ENCODE results near the gene DSG4.
A peak's percentile ranks its signal among the peaks of the same experiment; 100 is the strongest.
"Not testable (repeated sequence)": the region's sequence is repeated elsewhere in the genome, so short reads cannot be mapped to it uniquely, and the experiment has no call there.

The DSG4 gene

GRCh38 chr18:31376477-31376876 is at the start of gene DSG4:
DSG4 (plus strand) TSS chr18:31376777; CDS start chr18:31376912, 135 bp downstream.
- Histone ChIP-seq H3K27ac (ENCODE audit: low read depth, low read length) (no peak within 1 kb of the TSS), H3K27me3 (ENCODE audit: control insufficient read depth, insufficient read depth, low read length) (no peaks in the 10 kb centered on the region), H3K9ac (ENCODE audit: low read length) (no peak within 1 kb of the TSS), H3K9me3 (ENCODE audit: control insufficient read depth, insufficient read depth, low read depth, low read length) (no peaks in the 10 kb centered on the region), H3K4me1 (ENCODE audit: control insufficient read depth, insufficient read depth, low read length) (no peaks in the 10 kb centered on the region), H3K4me3 (ENCODE audit: low read depth, low read length) (no peak within 1 kb of the TSS), H3K36me3 (ENCODE audit: control insufficient read depth, insufficient read depth, low read length) (no peaks in the 10 kb centered on the region)

- Histone ChIP-seq H3K27ac (ENCODE audit: low read depth, low read length) (no peak overlapping the region), H3K36me3 (ENCODE audit: control insufficient read depth, insufficient read depth, low read length) (no peaks in the 10 kb centered on the region), H3K9ac (ENCODE audit: low read length) (no peak overlapping the region), H3K9me3 (ENCODE audit: control insufficient read depth, insufficient read depth, low read depth, low read length) (no peaks in the 10 kb centered on the region), H3K27me3 (ENCODE audit: control insufficient read depth, insufficient read depth, low read length) (no peaks in the 10 kb centered on the region), H3K4me1 (ENCODE audit: control insufficient read depth, insufficient read depth, low read length) (peaks cover 16% of the 10 kb centered on the region), H3K4me3 (ENCODE audit: low read depth, low read length) (peak overlapping the region; percentile 15)
These were observed 46.7 kb upstream of the DSG4 start for GRCh38 chr18:31329787-31330438.

- no peaks in the 10 kb centered on the region for H3K27me3 ChIP-seq (ENCODE audit: control insufficient read depth, insufficient read depth, low read length)
- H3K4me3 ChIP-seq (ENCODE audit: low read depth, low read length): no peak overlapping the region
- H3K4me1 ChIP-seq (ENCODE audit: control insufficient read depth, insufficient read depth, low read length): no peaks in the 10 kb centered on the region
- no peak overlapping the region for H3K27ac ChIP-seq (ENCODE audit: low read depth, low read length)
- no peaks in the 10 kb centered on the region for H3K9me3 ChIP-seq (ENCODE audit: control insufficient read depth, insufficient read depth, low read depth, low read length)
- no peak overlapping the region for H3K9ac ChIP-seq (ENCODE audit: low read length)
- H3K36me3 ChIP-seq (ENCODE audit: control insufficient read depth, insufficient read depth, low read length): no peaks in the 10 kb centered on the region
These were observed 33.1 kb upstream of the DSG4 start for GRCh38 chr18:31343454-31343853.

- H3K27ac ChIP-seq (ENCODE audit: low read depth, low read length); H3K9ac ChIP-seq (ENCODE audit: low read length); H3K4me3 ChIP-seq (ENCODE audit: low read depth, low read length); H3K4me1 ChIP-seq (ENCODE audit: control insufficient read depth, insufficient read depth, low read length); H3K27me3 ChIP-seq (ENCODE audit: control insufficient read depth, insufficient read depth, low read length); H3K36me3 ChIP-seq (ENCODE audit: control insufficient read depth, insufficient read depth, low read length): not testable (repeated sequence)
- H3K9me3 ChIP-seq (ENCODE audit: control insufficient read depth, insufficient read depth, low read depth, low read length): peaks cover 17% of the 10 kb centered on the region
These were observed 23.2 kb upstream of the DSG4 start for GRCh38 chr18:31353336-31353735.

GRCh38 chr18:31354990-31355389 is 21.6 kb upstream of the DSG4 start:
- no peaks in the 10 kb centered on the region for H3K4me1 ChIP-seq (ENCODE audit: control insufficient read depth, insufficient read depth, low read length)
- no peaks in the 10 kb centered on the region for H3K27me3 ChIP-seq (ENCODE audit: control insufficient read depth, insufficient read depth, low read length)
- no peak overlapping the region for H3K27ac ChIP-seq (ENCODE audit: low read depth, low read length)
- H3K9ac ChIP-seq (ENCODE audit: low read length): no peak overlapping the region
- peaks cover 17% of the 10 kb centered on the region for H3K9me3 ChIP-seq (ENCODE audit: control insufficient read depth, insufficient read depth, low read depth, low read length)
- H3K36me3 ChIP-seq (ENCODE audit: control insufficient read depth, insufficient read depth, low read length): no peaks in the 10 kb centered on the region
- no peak overlapping the region for H3K4me3 ChIP-seq (ENCODE audit: low read depth, low read length)

GRCh38 chr18:31356025-31356424 is 20.6 kb upstream of the DSG4 start:
- H3K4me3 ChIP-seq (ENCODE audit: low read depth, low read length): no peak overlapping the region
- H3K27ac ChIP-seq (ENCODE audit: low read depth, low read length): no peak overlapping the region
- H3K9ac ChIP-seq (ENCODE audit: low read length): no peak overlapping the region
- H3K9me3 ChIP-seq (ENCODE audit: control insufficient read depth, insufficient read depth, low read depth, low read length): peaks cover 24% of the 10 kb centered on the region
- H3K4me1 ChIP-seq (ENCODE audit: control insufficient read depth, insufficient read depth, low read length): no peaks in the 10 kb centered on the region
- no peaks in the 10 kb centered on the region for H3K27me3 ChIP-seq (ENCODE audit: control insufficient read depth, insufficient read depth, low read length)
- no peaks in the 10 kb centered on the region for H3K36me3 ChIP-seq (ENCODE audit: control insufficient read depth, insufficient read depth, low read length)

GRCh38 chr18:31364190-31364589 is 12.4 kb upstream of the DSG4 start:
- H3K36me3 ChIP-seq (ENCODE audit: control insufficient read depth, insufficient read depth, low read length): no peaks in the 10 kb centered on the region
- no peak overlapping the region for H3K4me3 ChIP-seq (ENCODE audit: low read depth, low read length)
- no peaks in the 10 kb centered on the region for H3K4me1 ChIP-seq (ENCODE audit: control insufficient read depth, insufficient read depth, low read length)
- H3K9me3 ChIP-seq (ENCODE audit: control insufficient read depth, insufficient read depth, low read depth, low read length): peaks cover 11% of the 10 kb centered on the region
- no peak overlapping the region for H3K9ac ChIP-seq (ENCODE audit: low read length)
- no peaks in the 10 kb centered on the region for H3K27me3 ChIP-seq (ENCODE audit: control insufficient read depth, insufficient read depth, low read length)
- no peak overlapping the region for H3K27ac ChIP-seq (ENCODE audit: low read depth, low read length)

- Histone ChIP-seq H3K4me1 (ENCODE audit: control insufficient read depth, insufficient read depth, low read length) (no peaks in the 10 kb centered on the region), H3K27me3 (ENCODE audit: control insufficient read depth, insufficient read depth, low read length) (no peaks in the 10 kb centered on the region), H3K9ac (ENCODE audit: low read length) (no peak overlapping the region), H3K9me3 (ENCODE audit: control insufficient read depth, insufficient read depth, low read depth, low read length) (no peaks in the 10 kb centered on the region), H3K36me3 (ENCODE audit: control insufficient read depth, insufficient read depth, low read length) (no peaks in the 10 kb centered on the region), H3K27ac (ENCODE audit: low read depth, low read length) (no peak overlapping the region), H3K4me3 (ENCODE audit: low read depth, low read length) (no peak overlapping the region)
These were observed 7.1 kb upstream of the DSG4 start for GRCh38 chr18:31369478-31369877.

GRCh38 chr18:31371989-31372388 is 4.6 kb upstream of the DSG4 start:
- Histone ChIP-seq H3K9ac (ENCODE audit: low read length) (no peak overlapping the region), H3K9me3 (ENCODE audit: control insufficient read depth, insufficient read depth, low read depth, low read length) (no peaks in the 10 kb centered on the region), H3K27ac (ENCODE audit: low read depth, low read length) (no peak overlapping the region), H3K4me1 (ENCODE audit: control insufficient read depth, insufficient read depth, low read length) (no peaks in the 10 kb centered on the region), H3K36me3 (ENCODE audit: control insufficient read depth, insufficient read depth, low read length) (no peaks in the 10 kb centered on the region), H3K27me3 (ENCODE audit: control insufficient read depth, insufficient read depth, low read length) (no peaks in the 10 kb centered on the region), H3K4me3 (ENCODE audit: low read depth, low read length) (no peak overlapping the region)

- Histone ChIP-seq H3K4me3 (ENCODE audit: low read depth, low read length) (no peak overlapping the region), H3K27ac (ENCODE audit: low read depth, low read length) (no peak overlapping the region), H3K27me3 (ENCODE audit: control insufficient read depth, insufficient read depth, low read length) (no peaks in the 10 kb centered on the region), H3K9me3 (ENCODE audit: control insufficient read depth, insufficient read depth, low read depth, low read length) (no peaks in the 10 kb centered on the region), H3K4me1 (ENCODE audit: control insufficient read depth, insufficient read depth, low read length) (no peaks in the 10 kb centered on the region), H3K36me3 (ENCODE audit: control insufficient read depth, insufficient read depth, low read length) (no peaks in the 10 kb centered on the region), H3K9ac (ENCODE audit: low read length) (no peak overlapping the region)
These were observed 2.9 kb upstream of the DSG4 start for GRCh38 chr18:31373641-31374040.

GRCh38 chr18:31380912-31381311 is 4.3 kb downstream of the DSG4 start:
- H3K27me3 ChIP-seq (ENCODE audit: control insufficient read depth, insufficient read depth, low read length): no peaks in the 10 kb centered on the region
- H3K4me1 ChIP-seq (ENCODE audit: control insufficient read depth, insufficient read depth, low read length): no peaks in the 10 kb centered on the region
- no peak overlapping the region for H3K27ac ChIP-seq (ENCODE audit: low read depth, low read length)
- H3K9ac ChIP-seq (ENCODE audit: low read length): no peak overlapping the region
- H3K36me3 ChIP-seq (ENCODE audit: control insufficient read depth, insufficient read depth, low read length): no peaks in the 10 kb centered on the region
- no peak overlapping the region for H3K4me3 ChIP-seq (ENCODE audit: low read depth, low read length)
- H3K9me3 ChIP-seq (ENCODE audit: control insufficient read depth, insufficient read depth, low read depth, low read length): no peaks in the 10 kb centered on the region

GRCh38 chr18:31382107-31382506 is 5.5 kb downstream of the DSG4 start:
- Histone ChIP-seq H3K4me3 (ENCODE audit: low read depth, low read length) (no peak overlapping the region), H3K36me3 (ENCODE audit: control insufficient read depth, insufficient read depth, low read length) (no peaks in the 10 kb centered on the region), H3K27ac (ENCODE audit: low read depth, low read length) (no peak overlapping the region), H3K27me3 (ENCODE audit: control insufficient read depth, insufficient read depth, low read length) (no peaks in the 10 kb centered on the region), H3K4me1 (ENCODE audit: control insufficient read depth, insufficient read depth, low read length) (no peaks in the 10 kb centered on the region), H3K9ac (ENCODE audit: low read length) (no peak overlapping the region), H3K9me3 (ENCODE audit: control insufficient read depth, insufficient read depth, low read depth, low read length) (no peaks in the 10 kb centered on the region)

Measured in HUES6 (cell line).